ENCODE data around the gene HPCAL1.
A peak's percentile ranks its signal among the peaks of the same experiment; 100 is the strongest.

HPCAL1 gene

GRCh38 chr2:10318345-10318744 is 15.6 kb downstream of the HPCAL1 start:
- no peaks in the 10 kb centered on the region for H3K27me3 Mint-ChIP-seq
- DNase-seq (no peak), ATAC-seq (no peak)
- peaks cover 0 to 3% of the 10 kb centered on the region in 2 donors for H3K9me3 Mint-ChIP-seq
- no peak overlapping the region for H3K27ac Mint-ChIP-seq
- H3K4me3 Mint-ChIP-seq = no peak overlapping the region
- peaks cover 59% of the 10 kb centered on the region for H3K4me1 Mint-ChIP-seq

GRCh38 chr2:10319892-10320574 is 17.3 kb downstream of the HPCAL1 start:
- H3K27ac Mint-ChIP-seq = no peak overlapping the region

DNA sequence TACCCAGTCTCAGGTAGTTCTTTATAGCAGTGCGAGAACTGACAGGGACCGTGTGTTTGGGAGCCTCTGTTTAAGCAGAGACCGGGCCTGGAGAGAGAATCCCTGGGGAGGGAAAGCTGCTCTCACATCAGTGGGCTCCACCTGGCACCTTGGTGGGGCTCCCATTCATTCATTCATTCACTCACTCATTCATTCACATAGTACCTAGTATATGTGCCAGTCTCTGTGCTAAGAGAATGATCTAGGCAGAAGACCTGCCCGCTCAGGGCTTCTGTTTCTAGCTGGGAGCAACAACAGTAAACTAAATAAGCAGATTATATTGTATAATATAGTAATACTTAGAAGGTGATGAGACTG is 17.8 kb downstream of the HPCAL1 start:
- DNase-seq = no peak
- Mint-ChIP-seq H3K27ac (no peak overlapping the region), H3K9me3 (peaks cover 0 to 3% of the 10 kb centered on the region in 2 donors), H3K4me3 (no peak overlapping the region), H3K4me1 (peaks cover 74% of the 10 kb centered on the region), H3K27me3 (no peaks in the 10 kb centered on the region)
- no peak for ATAC-seq

More at GRCh38 chr2:10319892-10320574, 17.3 kb downstream of the HPCAL1 start:
- ATAC-seq (no peak), DNase-seq (no peak)
- Mint-ChIP-seq H3K4me1 (peaks cover 70% of the 10 kb centered on the region), H3K9me3 (peaks cover 0 to 3% of the 10 kb centered on the region in 2 donors), H3K4me3 (no peak overlapping the region), H3K27me3 (no peaks in the 10 kb centered on the region)

GRCh38 chr2:10320933-10321332 is 18.2 kb downstream of the HPCAL1 start:
- H3K27ac Mint-ChIP-seq = no peak overlapping the region
- DNase-seq (no peak), ATAC-seq (no peak)
- H3K4me3 Mint-ChIP-seq = no peak overlapping the region
- H3K9me3 Mint-ChIP-seq = peaks cover 0 to 3% of the 10 kb centered on the region in 2 donors
- peaks cover 74% of the 10 kb centered on the region for H3K4me1 Mint-ChIP-seq
- no peaks in the 10 kb centered on the region for H3K27me3 Mint-ChIP-seq

DNA sequence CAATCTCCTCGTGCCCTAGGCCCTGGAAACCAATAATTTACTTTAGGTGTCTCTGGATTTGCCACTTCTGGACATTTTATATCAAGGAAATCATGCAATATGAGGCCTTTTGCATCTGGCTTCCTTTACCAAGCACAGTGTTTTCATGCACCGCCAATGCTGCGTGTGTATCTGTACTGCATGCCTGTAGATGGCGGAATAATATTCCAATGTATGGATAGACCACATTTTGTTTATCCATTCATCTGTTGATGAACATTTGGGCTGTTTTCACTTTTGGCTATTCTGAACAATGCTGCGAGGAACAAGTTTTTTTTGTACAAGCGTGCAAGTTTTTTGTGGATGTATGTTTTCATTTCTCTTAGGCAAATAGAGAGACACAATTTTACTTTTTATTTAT is 18.9 kb downstream of the HPCAL1 start:
- H3K27me3 Mint-ChIP-seq = no peaks in the 10 kb centered on the region
- no peak overlapping the region for H3K4me3 Mint-ChIP-seq
- ATAC-seq = no peak
- no peak for DNase-seq
- H3K9me3 Mint-ChIP-seq = peaks cover 0 to 3% of the 10 kb centered on the region in 2 donors
- H3K4me1 Mint-ChIP-seq = peaks cover 75% of the 10 kb centered on the region
- no peak overlapping the region for H3K27ac Mint-ChIP-seq

- H3K4me3 Mint-ChIP-seq = no peak overlapping the region
- no peak for ATAC-seq
- H3K9me3 Mint-ChIP-seq = peaks cover 0 to 3% of the 10 kb centered on the region in 2 donors
- no peaks in the 10 kb centered on the region for H3K27me3 Mint-ChIP-seq
- H3K4me1 Mint-ChIP-seq = peaks cover 81% of the 10 kb centered on the region
- no peak overlapping the region for H3K27ac Mint-ChIP-seq
- DNase-seq = no peak
Measured at GRCh38 chr2:10322481-10322880, 19.8 kb downstream of the HPCAL1 start.

- Mint-ChIP-seq H3K27ac (peak overlapping the region in 1 of 2 donors; percentile 23), H3K4me1 (peaks cover 81% of the 10 kb centered on the region), H3K27me3 (no peaks in the 10 kb centered on the region), H3K9me3 (peaks cover 0 to 3% of the 10 kb centered on the region in 2 donors), H3K4me3 (no peak overlapping the region)
- ATAC-seq (no peak), DNase-seq (no peak)
Measured at GRCh38 chr2:10322973-10323372, 20.3 kb downstream of the HPCAL1 start.

DNA sequence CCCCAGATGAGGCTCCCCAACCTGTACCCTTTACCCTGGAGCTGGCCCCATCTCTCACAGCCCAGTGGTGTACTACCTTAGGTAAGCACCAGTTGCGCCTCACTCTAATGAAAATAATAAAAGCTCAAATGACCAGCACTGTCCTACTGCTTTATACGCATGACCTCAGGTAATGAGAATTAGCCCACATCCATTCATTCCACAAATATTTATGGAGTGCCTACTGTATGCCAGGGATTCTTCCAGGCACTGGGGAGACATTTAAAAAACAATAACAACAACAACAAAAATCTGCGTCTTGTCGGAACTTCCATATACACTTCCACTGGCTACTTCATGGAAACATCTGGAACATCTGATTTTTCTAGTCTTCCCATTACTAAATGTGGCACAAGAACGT is 20.8 kb downstream of the HPCAL1 start:
- Mint-ChIP-seq H3K27me3 (no peaks in the 10 kb centered on the region), H3K27ac (no peak overlapping the region), H3K4me1 (peaks cover 81% of the 10 kb centered on the region), H3K9me3 (peaks cover 0 to 3% of the 10 kb centered on the region in 2 donors), H3K4me3 (no peak overlapping the region)
- DNase-seq (no peak), ATAC-seq (no peak)

DNA sequence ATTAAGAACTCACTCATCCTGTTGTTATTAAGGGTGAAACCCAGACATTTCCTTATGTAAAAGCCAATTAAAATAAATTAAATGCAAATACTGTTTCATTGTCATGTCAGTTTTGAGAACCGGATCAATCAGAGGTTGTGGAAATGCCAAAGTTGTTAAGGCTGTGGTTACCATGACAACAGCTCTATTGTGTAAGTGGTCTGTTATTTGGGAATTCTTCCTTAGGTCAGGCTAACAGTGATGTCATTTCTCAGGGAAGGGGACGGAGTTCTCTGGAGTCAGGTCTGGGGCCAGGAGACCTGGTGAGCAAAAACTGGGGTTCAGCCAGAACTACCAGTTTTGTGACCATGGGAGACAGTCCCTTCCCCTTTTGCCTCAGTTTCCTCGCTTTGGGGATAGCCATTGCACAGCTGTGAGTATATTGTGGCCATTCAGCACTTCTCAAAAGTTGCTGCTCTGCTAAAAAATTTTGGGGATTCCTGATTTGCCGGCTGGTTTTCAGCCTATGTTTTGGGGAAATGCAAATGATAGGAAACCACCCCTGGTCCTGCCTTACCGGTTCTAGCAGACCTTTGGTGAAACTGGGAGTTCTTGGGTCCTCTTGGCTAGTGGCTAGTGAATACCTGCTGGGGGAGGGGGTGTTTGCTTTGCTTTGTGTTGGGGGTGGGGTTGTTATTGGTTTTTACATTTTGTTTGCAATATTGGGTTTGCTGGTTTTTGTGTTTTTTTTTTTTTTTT is 21.6 kb downstream of the HPCAL1 start:
- no peak for ATAC-seq
- peaks cover 82% of the 10 kb centered on the region for H3K4me1 Mint-ChIP-seq
- H3K27me3 Mint-ChIP-seq = no peaks in the 10 kb centered on the region
- H3K4me3 Mint-ChIP-seq = no peak overlapping the region
- H3K27ac Mint-ChIP-seq = peak overlapping the region in 1 of 2 donors; percentile 50
- no peak for DNase-seq
- H3K9me3 Mint-ChIP-seq = peaks cover 0 to 3% of the 10 kb centered on the region in 2 donors

- Mint-ChIP-seq H3K27me3 (no peaks in the 10 kb centered on the region), H3K4me3 (no peak overlapping the region), H3K9me3 (peaks cover 0 to 3% of the 10 kb centered on the region in 2 donors), H3K4me1 (peaks cover 85% of the 10 kb centered on the region), H3K27ac (no peak overlapping the region)
- DNase-seq = no peak
- ATAC-seq = no peak
Measured at GRCh38 chr2:10325278-10326145, 22.8 kb downstream of the HPCAL1 start.

GRCh38 chr2:10326151-10326616 is 23.5 kb downstream of the HPCAL1 start:
- Mint-ChIP-seq H3K9me3 (no peaks in the 10 kb centered on the region), H3K4me1 (peaks cover 85% of the 10 kb centered on the region), H3K4me3 (no peak overlapping the region), H3K27me3 (no peaks in the 10 kb centered on the region), H3K27ac (no peak overlapping the region)
- no peak for ATAC-seq
- DNase-seq = no peak

DNA sequence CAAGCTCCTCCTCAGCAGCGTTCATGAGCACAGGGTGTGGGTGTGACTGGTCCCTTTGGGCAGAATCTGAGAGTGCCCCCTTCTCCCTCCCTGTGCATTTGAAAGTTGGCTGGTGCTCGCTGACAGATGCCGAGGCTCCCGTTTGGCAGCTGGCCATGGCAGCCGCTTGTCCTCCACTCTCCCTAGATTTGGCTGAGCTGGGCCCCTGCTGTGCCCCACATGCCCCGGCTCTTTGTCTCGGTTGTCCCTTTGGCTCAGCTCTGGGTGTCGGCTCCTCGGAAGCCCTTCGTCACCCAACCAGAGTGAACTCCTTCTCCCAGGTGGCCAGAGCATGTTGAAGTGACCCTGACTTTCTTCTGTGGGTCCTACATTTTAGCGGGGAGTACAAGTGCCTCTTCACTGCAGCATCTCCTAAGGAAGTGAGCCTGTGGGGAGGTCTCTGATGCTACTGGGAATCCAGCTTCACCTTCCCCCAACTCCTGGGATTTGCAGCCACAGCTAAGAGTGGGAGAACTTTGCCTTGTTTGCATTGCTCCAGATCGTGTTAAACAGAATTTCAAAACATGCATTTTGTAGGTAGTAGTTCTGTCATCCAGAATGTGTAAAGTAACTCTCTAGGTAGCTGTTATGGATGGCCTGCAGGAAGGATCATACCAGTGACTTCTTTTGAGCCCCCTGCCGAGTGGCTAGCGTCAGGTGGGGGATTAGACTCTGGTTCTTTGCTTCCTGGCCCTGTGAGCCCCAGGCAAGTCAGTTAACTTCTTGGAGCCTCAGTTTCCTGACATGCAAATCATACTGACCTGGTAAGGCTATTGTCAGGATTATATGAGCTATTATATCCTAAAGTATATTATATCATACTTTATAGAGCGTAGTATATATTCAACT is 24.2 kb downstream of the HPCAL1 start:
- H3K27me3 Mint-ChIP-seq = no peaks in the 10 kb centered on the region
- ATAC-seq (no peak), DNase-seq (no peak)
- H3K4me3 Mint-ChIP-seq = no peak overlapping the region
- peaks cover 93% of the 10 kb centered on the region for H3K4me1 Mint-ChIP-seq
- peak overlapping the region; percentile 27 to 84 for H3K27ac Mint-ChIP-seq
- H3K9me3 Mint-ChIP-seq = no peaks in the 10 kb centered on the region

GRCh38 chr2:10327896-10328669 is 25.4 kb downstream of the HPCAL1 start:
- no peak for ATAC-seq
- no peak for DNase-seq
- H3K27me3 Mint-ChIP-seq = no peaks in the 10 kb centered on the region
- no peak overlapping the region for H3K27ac Mint-ChIP-seq
- no peaks in the 10 kb centered on the region for H3K9me3 Mint-ChIP-seq
- peaks cover 100% of the 10 kb centered on the region for H3K4me1 Mint-ChIP-seq
- H3K4me3 Mint-ChIP-seq = peak overlapping the region in 1 of 2 donors; percentile 41
